T-helper 17 cell (primary cell): Measurements from ENCODE around the gene CPLANE1. TPM values are rescaled to one million over a fixed set of nuclear protein-coding genes. Genes with fewer than 3 reads are reported as not detected.
"Not testable (repeated sequence)": the region's sequence is repeated elsewhere in the genome, so short reads cannot be mapped to it uniquely, and the experiment has no call there.

Experiments used
- ATAC-seq: fragments of 150-1000 bp; cut with Tn5 transposase; 2 replicates; pipeline ENCODE4 v1.10.0; 2021; ENCODE audit warnings: mild to moderate bottlenecking, moderate library complexity
- DNase-seq, 3 donors: peaks; one replicate each; pipeline versions ENCODE4 v3.0.0 to v3.0.0-alpha.2; 2020 to 2021
- H3K9me3 ChIP-seq: one replicate; pipeline ENCODE4 v1.7.0; 2013; ENCODE audit warnings: low read length, mild to moderate bottlenecking; ENCODE audit not compliant: control insufficient read depth, poor library complexity, severe bottlenecking
- H3K27ac Mint-ChIP-seq: one replicate; pipeline ENCODE4 v1.8.0; 2022; ENCODE audit warnings: mild to moderate bottlenecking, moderate library complexity, mixed read lengths
- H3K27me3 Mint-ChIP-seq: one replicate; pipeline ENCODE4 v1.8.0; 2022; ENCODE audit warnings: mixed read lengths
- H3K36me3 Mint-ChIP-seq: one replicate; pipeline ENCODE4 v1.8.0; 2022; ENCODE audit warnings: low read depth, mixed read lengths
- H3K4me1 Mint-ChIP-seq: one replicate; pipeline ENCODE4 v1.8.0; 2022; ENCODE audit warnings: mild to moderate bottlenecking, mixed read lengths
- H3K4me3 Mint-ChIP-seq: one replicate; pipeline ENCODE4 v1.8.0; 2022; ENCODE audit warnings: mild to moderate bottlenecking, moderate library complexity, mixed read lengths
- total RNA-seq, 4 donors: library from RNA in 2 of 4; stranded (reverse) in 2 of 4; gene quantifications; one replicate each; pipeline ENCODE4 v1.2.3 and lab custom pipeline; 2022 to 2026

Gene CPLANE1
- total RNA-seq (1 to 10 TPM; 6.0 to 8.4 TPM), total RNA-seq (lab: John Stamatoyannopoulos, UW) (17.5 to 30.6 reads per million in 2 donors)

DNA sequence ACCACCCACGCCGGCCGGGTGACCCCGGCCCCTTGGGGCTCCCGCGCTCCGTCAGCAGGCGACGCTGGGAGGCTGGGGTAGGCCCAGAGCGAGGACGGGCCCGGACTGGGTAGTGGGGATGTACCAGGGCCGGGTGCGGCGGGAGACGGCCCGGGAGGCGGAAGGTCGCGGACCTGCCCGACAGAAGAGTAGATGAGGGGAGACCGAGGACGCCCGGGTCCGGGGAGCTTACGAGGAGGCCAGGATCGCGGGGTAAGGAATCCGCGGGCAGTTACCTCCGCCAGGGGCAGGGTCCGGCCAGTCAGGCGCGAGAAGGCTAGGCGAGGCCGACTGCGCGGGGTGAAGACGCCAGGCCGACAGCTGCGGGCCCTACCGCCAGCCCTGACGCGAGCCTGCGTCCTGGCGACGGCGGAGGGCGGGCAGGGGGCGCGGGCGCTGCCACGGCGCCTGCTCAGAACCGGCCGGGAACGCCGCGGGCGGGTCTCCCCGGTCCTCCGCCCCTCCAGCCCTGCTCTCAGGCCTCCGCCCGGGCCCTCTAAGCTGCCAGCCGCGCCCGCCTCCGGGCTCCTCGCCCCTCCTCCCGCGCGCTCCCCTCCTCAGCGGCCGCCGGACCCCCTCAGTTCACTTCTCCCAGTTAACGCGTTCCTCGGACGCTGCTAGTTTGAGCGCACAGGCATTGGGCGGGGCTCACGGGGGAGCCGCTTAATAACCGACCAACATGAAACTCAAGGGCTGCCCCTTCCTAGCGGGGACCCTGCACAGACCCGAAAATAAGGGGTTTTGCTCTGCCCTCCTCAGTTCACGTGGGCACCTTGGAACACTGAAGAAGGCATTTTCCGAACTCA is at the start of gene CPLANE1:
Gene CPLANE1, minus strand, starts transcription at position 407 of the 845 bp plus-strand sequence. CDS start 1,678 bp downstream, outside the sequence.
- H3K27me3 Mint-ChIP-seq: no peaks in the 10 kb centered on the region
- ATAC-seq (peak; percentile 84), DNase-seq (peak; percentile 21 to 39 (median 24))
- H3K27ac Mint-ChIP-seq: peak within 1 kb of the TSS; percentile 90
- no peaks in the 10 kb centered on the region for H3K9me3 ChIP-seq
- peak within 1 kb of the TSS; percentile 94 for H3K4me3 Mint-ChIP-seq
- no peaks in the 10 kb centered on the region for H3K36me3 Mint-ChIP-seq
- H3K4me1 Mint-ChIP-seq: peaks cover 6% of the 10 kb centered on the region

DNA sequence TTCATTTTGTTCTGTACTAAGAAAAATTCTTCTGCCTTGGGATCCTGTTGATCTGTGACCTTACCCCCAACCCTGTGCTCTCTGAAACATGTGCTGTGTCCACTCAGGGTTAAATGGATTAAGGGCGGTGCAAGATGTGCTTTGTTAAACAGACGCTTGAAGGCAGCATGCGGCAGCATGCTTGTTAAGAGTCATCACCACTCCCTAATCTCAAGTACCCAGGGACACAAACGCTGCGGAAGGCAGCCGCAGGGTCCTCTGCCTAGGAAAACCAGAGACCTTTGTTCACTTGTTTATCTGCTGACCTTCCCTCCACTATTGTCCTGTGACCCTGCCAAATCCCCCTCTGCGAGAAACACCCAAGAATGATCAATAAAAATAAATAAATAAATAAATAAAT is 47.1 kb upstream of the CPLANE1 start:
- DNase-seq, H3K4me3 Mint-ChIP-seq, H3K4me1 Mint-ChIP-seq, ATAC-seq, H3K27me3 Mint-ChIP-seq, H3K36me3 Mint-ChIP-seq, H3K9me3 ChIP-seq, H3K27ac Mint-ChIP-seq: not testable (repeated sequence)

GRCh38 chr5:37283214-37283820 is 34.1 kb upstream of the CPLANE1 start:
- DNase-seq: no peak
- Mint-ChIP-seq H3K4me3 (no peak overlapping the region), H3K27me3 (no peaks in the 10 kb centered on the region), H3K36me3 (no peaks in the 10 kb centered on the region), H3K4me1 (no peaks in the 10 kb centered on the region), H3K27ac (no peak overlapping the region)
- H3K9me3 ChIP-seq: no peaks in the 10 kb centered on the region
- ATAC-seq: no peak

GRCh38 chr5:37275511-37275910 is 26.3 kb upstream of the CPLANE1 start:
- no peak for ATAC-seq
- H3K4me3 Mint-ChIP-seq: no peak overlapping the region
- H3K4me1 Mint-ChIP-seq: no peaks in the 10 kb centered on the region
- no peaks in the 10 kb centered on the region for H3K36me3 Mint-ChIP-seq
- DNase-seq: no peak
- no peak overlapping the region for H3K27ac Mint-ChIP-seq
- no peaks in the 10 kb centered on the region for H3K27me3 Mint-ChIP-seq
- no peaks in the 10 kb centered on the region for H3K9me3 ChIP-seq

DNA sequence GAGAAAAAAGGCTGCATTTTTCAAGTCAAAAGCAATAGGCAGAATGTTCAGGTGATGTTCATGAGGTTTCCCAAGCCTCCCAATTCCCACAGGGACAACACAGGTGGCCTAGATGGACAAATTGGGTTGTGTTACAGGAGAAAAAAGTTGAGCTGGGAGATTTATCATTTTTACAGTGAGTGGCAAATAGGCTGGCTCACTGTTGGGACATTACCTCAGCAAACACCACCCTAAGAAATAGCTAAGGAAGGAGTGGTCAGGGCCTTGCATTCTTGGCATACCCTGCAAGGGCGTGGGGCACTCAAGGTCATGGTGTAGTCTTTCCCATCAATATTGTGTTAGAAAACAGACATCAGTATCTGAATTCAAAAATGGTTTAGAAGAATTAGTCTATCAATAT is 23.3 kb upstream of the CPLANE1 start:
- H3K27me3 Mint-ChIP-seq: no peaks in the 10 kb centered on the region
- ATAC-seq (no peak), DNase-seq (no peak)
- no peak overlapping the region for H3K27ac Mint-ChIP-seq
- no peaks in the 10 kb centered on the region for H3K4me1 Mint-ChIP-seq
- H3K9me3 ChIP-seq: no peaks in the 10 kb centered on the region
- H3K4me3 Mint-ChIP-seq: no peak overlapping the region
- H3K36me3 Mint-ChIP-seq: no peaks in the 10 kb centered on the region

- H3K4me1 Mint-ChIP-seq, H3K4me3 Mint-ChIP-seq, ATAC-seq, H3K9me3 ChIP-seq, H3K27me3 Mint-ChIP-seq, H3K27ac Mint-ChIP-seq, H3K36me3 Mint-ChIP-seq, DNase-seq: not testable (repeated sequence)
Measured at GRCh38 chr5:37268100-37268499, 18.9 kb upstream of the CPLANE1 start.

- no peak overlapping the region for H3K4me3 Mint-ChIP-seq
- no peaks in the 10 kb centered on the region for H3K27me3 Mint-ChIP-seq
- no peaks in the 10 kb centered on the region for H3K4me1 Mint-ChIP-seq
- no peaks in the 10 kb centered on the region for H3K36me3 Mint-ChIP-seq
- H3K9me3 ChIP-seq: no peaks in the 10 kb centered on the region
- no peak overlapping the region for H3K27ac Mint-ChIP-seq
- no peak for DNase-seq
- no peak for ATAC-seq
Measured at GRCh38 chr5:37255774-37256358, 6.7 kb upstream of the CPLANE1 start.

- DNase-seq (no peak), ATAC-seq (no peak)
- Mint-ChIP-seq H3K4me3 (no peak overlapping the region), H3K36me3 (no peaks in the 10 kb centered on the region), H3K4me1 (peaks cover 3% of the 10 kb centered on the region), H3K27me3 (no peaks in the 10 kb centered on the region), H3K27ac (no peak overlapping the region)
- no peaks in the 10 kb centered on the region for H3K9me3 ChIP-seq
Measured at GRCh38 chr5:37254581-37254980, 5.4 kb upstream of the CPLANE1 start.

GRCh38 chr5:37251665-37252064 is 2.5 kb upstream of the CPLANE1 start:
- Mint-ChIP-seq H3K27me3 (no peaks in the 10 kb centered on the region), H3K4me1 (peaks cover 6% of the 10 kb centered on the region), H3K27ac (no peak overlapping the region), H3K36me3 (no peaks in the 10 kb centered on the region), H3K4me3 (no peak overlapping the region)
- ATAC-seq: no peak
- no peak for DNase-seq
- no peaks in the 10 kb centered on the region for H3K9me3 ChIP-seq

- DNase-seq (no peak), ATAC-seq (no peak)
- Mint-ChIP-seq H3K4me3 (peak overlapping the region; percentile 94), H3K27me3 (no peaks in the 10 kb centered on the region), H3K4me1 (peaks cover 6% of the 10 kb centered on the region), H3K27ac (peak overlapping the region; percentile 90), H3K36me3 (no peaks in the 10 kb centered on the region)
- no peaks in the 10 kb centered on the region for H3K9me3 ChIP-seq
Measured at GRCh38 chr5:37249815-37250164, 614 bp upstream of the CPLANE1 start.

- no peaks in the 10 kb centered on the region for H3K27me3 Mint-ChIP-seq
- peak overlapping the region; percentile 94 for H3K4me3 Mint-ChIP-seq
- H3K27ac Mint-ChIP-seq: peak overlapping the region; percentile 90
- no peak for DNase-seq
- H3K36me3 Mint-ChIP-seq: no peaks in the 10 kb centered on the region
- peaks cover 6% of the 10 kb centered on the region for H3K4me1 Mint-ChIP-seq
- no peak for ATAC-seq
- H3K9me3 ChIP-seq: no peaks in the 10 kb centered on the region
Measured at GRCh38 chr5:37248421-37248969, 681 bp downstream of the CPLANE1 start.

DNA sequence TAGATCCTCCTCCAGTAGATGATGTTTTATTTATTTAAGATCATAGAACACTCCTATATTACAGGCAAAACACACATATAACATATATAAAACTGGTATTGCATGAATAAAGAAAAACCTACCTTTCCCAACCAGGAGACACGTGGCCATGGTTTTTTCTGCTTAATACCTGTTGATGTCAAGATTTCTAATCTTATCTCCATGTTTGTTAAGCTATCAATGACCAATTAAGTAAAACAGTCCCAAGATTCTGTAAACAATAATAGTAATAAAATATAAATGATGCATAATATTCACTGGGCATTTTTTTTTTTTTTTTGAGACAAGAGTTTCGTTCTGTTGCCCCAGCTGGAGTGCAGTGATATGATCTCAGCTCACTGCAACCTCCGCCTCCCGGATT is 1.7 kb downstream of the CPLANE1 start:
- H3K27me3 Mint-ChIP-seq: no peaks in the 10 kb centered on the region
- DNase-seq (no peak), ATAC-seq (no peak)
- H3K36me3 Mint-ChIP-seq: no peaks in the 10 kb centered on the region
- H3K27ac Mint-ChIP-seq: no peak overlapping the region
- H3K9me3 ChIP-seq: no peaks in the 10 kb centered on the region
- H3K4me3 Mint-ChIP-seq: no peak overlapping the region
- peaks cover 6% of the 10 kb centered on the region for H3K4me1 Mint-ChIP-seq

GRCh38 chr5:37247036-37247435 is 2.1 kb downstream of the CPLANE1 start:
- no peak for ATAC-seq
- H3K4me1 Mint-ChIP-seq: peaks cover 6% of the 10 kb centered on the region
- no peaks in the 10 kb centered on the region for H3K27me3 Mint-ChIP-seq
- H3K27ac Mint-ChIP-seq: no peak overlapping the region
- H3K9me3 ChIP-seq: no peaks in the 10 kb centered on the region
- no peak overlapping the region for H3K4me3 Mint-ChIP-seq
- H3K36me3 Mint-ChIP-seq: no peaks in the 10 kb centered on the region
- no peak for DNase-seq
